COLO668 (cell line): ENCODE measurements around the gene B4GALT3.
A peak's percentile ranks its signal among the peaks of the same experiment; 100 is the strongest.
"Not testable (repeated sequence)": the region's sequence is repeated elsewhere in the genome, so short reads cannot be mapped to it uniquely, and the experiment has no call there.

Source experiments
- DNase-seq: peaks from one replicate; lab custom pipeline; 2025; ENCODE audit not compliant: unreplicated experiment; lab: John Stamatoyannopoulos, UW

B4GALT3 gene

DNA sequence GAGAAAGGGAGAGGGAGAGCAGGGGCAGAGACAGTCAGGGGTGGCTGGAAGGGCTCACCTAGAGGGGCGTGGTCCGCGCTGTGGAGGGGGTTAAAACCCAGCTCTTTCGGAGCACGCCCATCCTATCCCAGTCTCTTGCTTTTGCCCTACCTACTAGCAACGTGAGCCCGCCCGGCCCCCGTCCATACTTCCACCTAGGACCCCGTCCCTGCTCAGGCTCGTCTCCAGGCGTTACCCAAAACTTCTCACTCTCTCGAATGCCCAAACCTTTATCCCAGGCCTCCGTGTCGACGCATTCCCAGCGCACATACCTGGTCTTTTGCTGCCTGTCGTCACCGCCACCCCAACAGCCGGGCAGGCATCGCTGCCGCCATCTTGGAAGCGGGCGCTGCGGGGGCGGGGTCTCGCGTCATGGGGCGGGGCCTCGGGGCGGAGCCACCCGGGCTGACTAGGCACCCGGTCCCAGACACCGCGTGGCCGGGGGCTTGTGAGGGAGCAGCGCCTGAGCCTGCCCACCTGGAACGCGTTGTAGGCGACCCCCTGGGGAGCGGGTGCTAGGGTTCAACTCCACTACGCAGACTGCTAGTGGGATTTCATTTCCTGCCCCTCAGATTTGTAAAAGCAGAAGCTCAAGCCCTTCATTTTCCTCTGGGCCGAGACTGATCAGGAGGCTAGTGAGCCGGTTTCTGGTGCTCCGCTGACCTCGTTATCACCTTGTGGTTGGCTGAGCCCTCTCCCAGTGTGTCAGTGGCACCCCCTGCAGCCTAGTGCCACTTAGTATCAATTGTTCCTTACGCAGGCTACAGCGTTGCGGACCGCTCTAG lies at the start of gene B4GALT3:
B4GALT3 (minus strand) TSS at position 396 of the 824 bp plus-strand sequence. CDS start 1,447 bp downstream, outside the sequence.
- peak; percentile 94 for DNase-seq

GRCh38 chr1:161226759-161227158 lies 49.5 kb upstream of the B4GALT3 start:
- no peak for DNase-seq

DNA sequence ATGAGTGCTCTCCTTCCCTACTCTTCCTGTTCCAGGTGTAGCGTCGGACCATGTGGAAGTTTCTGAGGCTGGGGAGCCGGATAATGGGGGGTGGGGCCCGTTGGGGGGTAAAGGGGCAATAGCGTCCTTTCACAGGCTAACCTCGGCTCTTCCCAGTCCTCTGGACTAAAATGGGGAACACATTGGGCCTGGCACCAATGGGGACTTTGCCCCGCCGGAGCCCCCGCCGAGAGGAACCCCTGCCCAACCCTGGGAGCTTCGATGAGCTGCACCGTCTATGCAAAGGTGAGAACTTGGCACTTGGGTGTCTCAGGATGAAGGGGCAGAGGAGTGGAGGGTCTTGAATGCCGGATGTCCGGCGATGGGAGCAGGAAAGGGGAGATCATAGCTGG lies 49.0 kb upstream of the B4GALT3 start:
- DNase-seq = no peak

DNA sequence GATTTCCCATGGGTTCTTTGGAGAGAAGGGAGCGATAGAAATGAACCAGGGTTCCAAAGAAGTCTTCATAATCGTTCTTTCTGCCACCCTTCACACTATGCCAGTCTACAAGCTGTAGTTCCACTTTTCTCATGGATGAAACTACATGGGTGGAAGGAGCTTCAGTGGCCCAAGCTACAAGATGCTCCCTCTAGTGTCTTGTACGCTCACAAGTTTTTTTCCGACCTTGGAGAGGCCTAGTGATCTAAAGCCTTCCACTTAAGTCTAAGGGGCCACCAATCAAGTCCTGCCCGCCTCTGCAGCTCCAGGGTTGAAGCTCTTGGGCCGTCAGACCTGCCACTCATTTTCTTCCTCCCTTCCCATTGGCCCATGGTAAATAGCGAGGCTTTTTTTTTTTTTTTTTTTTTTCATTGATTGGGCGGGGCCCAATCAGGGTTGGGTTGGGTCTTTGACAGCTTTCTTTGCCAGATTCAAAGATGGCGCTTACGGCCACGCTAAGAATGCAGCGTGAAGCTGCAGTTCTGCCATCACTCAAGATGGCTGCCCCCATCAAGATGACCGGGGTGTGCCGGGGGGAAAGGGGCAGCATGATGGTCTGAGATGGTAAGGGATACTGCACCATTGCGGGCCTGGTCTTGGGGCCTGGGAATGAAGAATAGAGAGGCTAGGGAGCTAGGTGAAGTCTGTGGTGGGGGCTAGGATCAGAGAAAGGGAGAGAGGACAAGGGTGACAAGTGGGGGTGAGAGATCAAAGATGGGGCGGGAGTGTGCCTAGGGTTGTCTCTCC lies 48.4 kb upstream of the B4GALT3 start, which contains the start of gene TOMM40L:
TOMM40L (plus strand) TSS at position 527 of the 786 bp plus-strand sequence. CDS start 430 bp downstream, outside the sequence.
- peak; percentile 85 for DNase-seq

- DNase-seq = no peak
Measured at GRCh38 chr1:161225178-161225533, 47.8 kb upstream of the B4GALT3 start.

GRCh38 chr1:161224695-161225087 lies 47.4 kb upstream of the B4GALT3 start:
- not testable (repeated sequence) for DNase-seq

DNA sequence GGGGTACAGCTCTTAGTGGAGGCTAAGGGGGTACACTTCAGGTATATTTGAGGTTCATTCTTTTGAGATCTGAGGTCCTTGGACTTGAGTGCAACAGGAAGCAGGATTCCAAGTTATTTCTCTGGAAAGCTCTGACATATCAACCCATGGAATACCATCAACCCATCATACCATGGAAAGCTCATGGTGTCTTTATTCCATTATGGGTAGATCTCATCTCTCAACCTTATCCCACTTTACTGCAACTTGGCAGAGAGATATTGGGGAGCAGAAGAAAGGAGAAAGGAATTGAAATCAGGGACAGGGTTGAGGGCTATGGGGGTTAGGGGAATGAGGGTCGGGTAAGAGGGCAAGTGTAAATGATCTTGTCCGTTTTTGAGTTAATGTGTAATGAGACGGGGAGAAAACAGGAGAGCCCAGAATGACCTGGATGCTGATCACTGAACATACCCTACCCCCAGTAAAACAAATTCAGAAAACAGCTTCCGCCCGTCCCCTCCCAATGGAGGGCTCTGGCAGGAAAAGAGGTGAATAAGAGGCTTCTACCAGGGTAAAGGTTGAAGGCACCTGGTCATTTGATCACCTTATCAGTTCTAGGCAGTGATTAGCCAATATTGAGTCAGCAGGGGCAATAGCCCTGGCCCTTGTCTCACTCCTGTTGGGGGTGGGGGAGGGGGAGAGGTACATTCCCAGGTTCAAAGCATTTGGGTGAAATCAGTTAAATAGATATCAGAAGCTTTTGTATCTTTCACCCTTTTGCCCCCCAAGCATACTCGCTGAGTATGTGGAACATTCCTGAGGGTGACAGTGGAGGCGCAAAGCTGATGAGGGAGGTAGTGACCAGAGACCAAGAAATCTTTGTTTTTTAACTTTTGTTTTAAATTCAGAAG lies 46.7 kb upstream of the B4GALT3 start:
- no peak for DNase-seq

DNA sequence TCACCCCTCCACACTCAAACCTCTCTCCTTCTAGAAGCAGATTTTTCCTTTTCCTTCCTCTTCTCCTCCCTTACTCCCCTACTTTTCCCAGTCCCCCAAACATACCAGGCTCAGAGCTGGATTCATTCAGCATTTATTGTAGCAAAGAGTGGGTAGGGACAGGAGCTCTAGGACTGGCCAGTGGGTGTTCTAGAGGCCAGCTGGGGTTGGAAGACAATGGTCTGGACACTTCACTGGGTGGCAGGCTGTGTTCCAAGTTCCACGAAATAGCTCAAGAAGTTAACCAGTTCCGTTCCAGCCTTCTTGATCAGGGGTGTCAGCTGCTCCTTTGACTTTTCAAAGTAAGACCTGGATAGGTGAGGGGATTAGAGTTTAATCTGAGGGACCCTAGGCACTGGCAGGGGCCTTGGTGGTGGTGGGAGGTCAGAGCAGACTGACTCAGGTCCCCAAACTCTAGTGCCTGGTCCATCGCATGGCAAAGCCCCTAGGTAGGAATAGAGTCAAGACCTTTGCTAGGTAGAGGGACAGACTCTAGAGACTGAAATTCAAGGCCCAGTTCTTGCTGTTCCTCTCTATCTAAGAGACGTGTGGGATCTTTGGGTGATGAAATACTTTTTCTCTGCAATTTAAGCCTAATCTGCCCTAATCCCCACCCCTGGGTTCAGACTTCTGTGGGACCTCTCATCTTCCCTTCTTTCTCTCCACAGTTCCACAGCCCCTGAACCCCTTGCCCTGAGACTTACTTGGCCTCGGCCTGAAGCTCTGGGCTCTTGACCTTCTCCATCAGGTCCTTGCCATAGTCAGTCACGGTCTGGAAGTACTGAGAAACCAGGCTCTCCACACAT lies 45.1 kb upstream of the B4GALT3 start:
- DNase-seq = no peak

DNA sequence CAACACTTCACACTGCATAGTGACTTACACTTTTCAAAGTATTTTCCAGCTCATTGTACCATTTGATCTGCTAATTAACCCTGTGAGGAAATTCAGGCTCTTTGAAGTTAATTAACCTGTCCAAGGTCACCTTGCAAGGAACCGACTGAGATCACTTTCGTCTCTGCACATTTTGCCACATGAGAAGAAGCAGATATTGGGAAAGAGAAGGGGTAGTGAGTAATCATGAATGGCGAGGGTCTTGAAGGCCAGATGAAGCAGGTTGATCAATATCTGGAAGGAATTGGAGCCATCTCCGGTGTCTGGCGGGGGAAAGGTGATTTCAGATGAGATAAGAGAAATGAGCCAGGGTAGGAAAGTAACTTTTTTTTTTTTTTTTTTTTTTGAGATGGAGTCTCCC lies 42.7 kb upstream of the B4GALT3 start:
- no peak for DNase-seq

- no peak for DNase-seq
Measured at GRCh38 chr1:161219078-161219892, 42.0 kb upstream of the B4GALT3 start.

GRCh38 chr1:161218301-161219077 lies 41.2 kb upstream of the B4GALT3 start:
- no peak for DNase-seq

GRCh38 chr1:161217831-161218230 lies 40.5 kb upstream of the B4GALT3 start:
- no peak for DNase-seq

- no peak for DNase-seq
Measured at GRCh38 chr1:161216945-161217712, 39.8 kb upstream of the B4GALT3 start.

DNA sequence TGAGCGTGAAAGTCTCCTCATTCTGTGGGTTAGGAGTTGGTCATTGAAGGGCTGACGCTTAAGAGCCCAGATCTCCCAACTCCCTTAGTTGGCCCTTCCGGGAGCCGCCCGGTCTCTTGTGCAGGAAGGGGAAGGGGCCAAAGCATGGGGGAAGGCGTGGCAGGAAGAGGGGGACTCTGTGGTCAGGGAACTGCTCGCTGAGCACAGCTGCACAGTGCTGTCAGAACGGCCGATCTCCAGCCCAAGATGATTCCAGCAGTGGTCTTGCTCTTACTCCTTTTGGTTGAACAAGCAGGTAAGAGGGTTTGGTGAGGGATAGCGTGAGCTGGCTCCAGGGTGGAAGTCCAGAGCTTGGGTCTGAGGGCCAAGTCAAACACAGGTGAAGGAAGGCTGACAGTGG lies 37.8 kb upstream of the B4GALT3 start, which contains the start of gene FCER1G:
FCER1G (plus strand) TSS at position 220 of the 400 bp plus-strand sequence; CDS start at position 247, 27 bp downstream.
- no peak for DNase-seq

- no peak for DNase-seq
Measured at GRCh38 chr1:161214369-161214768, 37.1 kb upstream of the B4GALT3 start.

DNA sequence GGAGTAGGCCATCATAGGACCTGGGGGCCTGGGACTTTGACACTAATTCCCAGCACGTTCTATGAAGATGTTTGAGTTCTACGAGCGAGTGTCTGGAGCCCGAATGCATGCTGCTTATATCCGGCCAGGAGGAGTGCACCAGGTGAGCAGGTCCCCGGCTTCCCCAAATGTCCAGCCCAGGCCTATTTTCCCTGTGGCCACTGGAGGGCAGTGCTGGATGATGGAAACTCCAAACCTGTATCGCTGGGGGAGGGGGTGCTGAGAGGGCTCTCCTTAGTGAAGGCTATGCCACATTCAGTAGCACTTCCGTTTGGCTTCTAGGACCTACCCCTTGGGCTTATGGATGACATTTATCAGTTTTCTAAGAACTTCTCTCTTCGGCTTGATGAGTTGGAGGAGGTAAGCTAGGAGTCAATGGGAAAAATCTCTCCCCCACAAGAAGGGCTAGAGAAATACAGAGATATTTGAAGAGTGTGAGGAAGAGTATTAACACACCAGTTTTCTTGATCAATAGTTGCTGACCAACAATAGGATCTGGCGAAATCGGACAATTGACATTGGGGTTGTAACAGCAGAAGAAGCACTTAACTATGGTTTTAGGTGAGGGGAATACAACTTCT lies 32.6 kb upstream of the B4GALT3 start:
- DNase-seq = peak; percentile 69

DNA sequence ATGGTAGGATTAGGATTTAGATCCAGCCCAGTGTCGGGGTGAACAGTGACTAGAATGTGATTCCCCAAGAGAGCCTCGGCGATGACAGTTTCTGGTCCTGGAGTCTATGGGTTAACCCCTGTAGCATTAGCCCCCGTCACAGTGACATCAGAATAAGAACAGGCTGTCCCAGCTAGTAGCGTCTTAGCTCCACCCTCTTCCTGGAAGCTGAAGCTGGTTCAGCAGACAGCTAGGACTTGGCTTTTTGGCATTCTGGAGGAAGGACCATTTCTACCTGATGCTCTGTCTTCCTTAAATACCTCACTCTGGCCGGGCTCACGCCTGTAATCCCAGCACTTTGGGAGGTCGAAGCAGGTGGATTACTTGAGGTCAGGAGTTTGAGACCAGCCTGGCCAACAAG lies 29.9 kb upstream of the B4GALT3 start:
- DNase-seq = no peak
